HepG2 (cell line): ENCODE data around the gene BRCA2. TPM values are rescaled to one million over a fixed set of nuclear protein-coding genes. Genes with fewer than 3 reads are reported as not detected.
A peak's percentile ranks its signal among the peaks of the same experiment; 100 is the strongest.

ENCODE experiments used
- AHR ChIP-seq: IDR thresholded peaks from 2 replicates; pipeline ENCODE4 v1.6.1; 2018; ENCODE audit warnings: missing genetic modification reagents, missing compliant biosample characterization
- ATAD3A ChIP-seq: sonication (generic); formaldehyde crosslinking; IDR thresholded peaks from 2 replicates; pipeline ENCODE4 v1.4.0; 2020; ENCODE audit warnings: missing genetic modification reagents
- BHLHE40 ChIP-seq: IDR thresholded peaks from 2 replicates; pipeline ENCODE4 v1.6.1; 2011; ENCODE audit warnings: low read length, improper control_type of control experiment
- ESRRA ChIP-seq: sonication (generic); formaldehyde crosslinking; IDR thresholded peaks from 2 replicates; pipeline ENCODE4 v1.5.1; 2020; ENCODE audit warnings: mild to moderate bottlenecking, low read depth, missing genetic modification reagents
- KAT8 ChIP-seq: IDR thresholded peaks from 2 replicates; pipeline ENCODE4 v1.6.1; 2016; ENCODE audit warnings: missing genetic modification reagents, missing compliant biosample characterization
- MTF1 ChIP-seq: sonication (generic); formaldehyde crosslinking; IDR thresholded peaks from 2 replicates; pipeline ENCODE4 v1.5.0; 2020; ENCODE audit warnings: missing genetic modification reagents
- NFE2 ChIP-seq: sonication (generic); formaldehyde crosslinking; IDR thresholded peaks from 2 replicates; pipeline ENCODE4 v1.4.0; 2020; ENCODE audit warnings: missing genetic modification reagents
- PCBP1 ChIP-seq: fragments of 200-400 bp; formaldehyde crosslinking; IDR thresholded peaks from 2 replicates; pipeline ENCODE4 v1.6.1; 2017; ENCODE audit warnings: mild to moderate bottlenecking, low read depth, low read length, borderline replicate concordance
- POLR2A ChIP-seq, 2 experiments: IDR thresholded peaks; 2 replicates each; pipeline ENCODE4 v1.6.1; 2011; ENCODE audit warnings: low read depth in 2 of 2, low read length in 2 of 2, mild to moderate bottlenecking in 1 of 2, moderate library complexity in 1 of 2; ENCODE audit not compliant: insufficient read depth in 1 of 2
- SALL1 ChIP-seq: sonication (generic); formaldehyde crosslinking; IDR thresholded peaks from 2 replicates; pipeline ENCODE4 v1.8.0; 2022; ENCODE audit warnings: mild to moderate bottlenecking, missing genetic modification reagents
- SMARCC2 ChIP-seq: fragments of 450-650 bp; IDR thresholded peaks from 2 replicates; pipeline ENCODE4 v1.6.1; 2017; ENCODE audit warnings: antibody characterized with exemption, mild to moderate bottlenecking
- SMYD3 ChIP-seq: sonication (generic); formaldehyde crosslinking; IDR thresholded peaks from 2 replicates; pipeline ENCODE4 v1.8.1; 2023; ENCODE audit warnings: mild to moderate bottlenecking, missing genetic modification reagents
- SNRNP70 ChIP-seq: fragments of 200-400 bp; formaldehyde crosslinking; IDR thresholded peaks from 2 replicates; pipeline ENCODE4 v1.6.1; 2017; ENCODE audit warnings: mild to moderate bottlenecking, low read depth, low read length, moderate library complexity
- SPEN ChIP-seq: sonication (generic); formaldehyde crosslinking; IDR thresholded peaks from 2 replicates; pipeline ENCODE4 v1.5.1; 2020; ENCODE audit warnings: low read depth, mild to moderate bottlenecking, missing genetic modification reagents
- ZKSCAN1 ChIP-seq: fragments of 150-350 bp; IDR thresholded peaks from 2 replicates; pipeline ENCODE4 v1.6.1; 2014; ENCODE audit warnings: low read length
- ZNF234 ChIP-seq: sonication (generic); formaldehyde crosslinking; conservative IDR thresholded peaks from 2 replicates; pipeline ENCODE4 v1.5.1; 2020; ENCODE audit warnings: mild to moderate bottlenecking, missing genetic modification reagents
- ZNF253 ChIP-seq: sonication (generic); formaldehyde crosslinking; IDR thresholded peaks from 2 replicates; pipeline ENCODE4 v1.8.0; 2022; ENCODE audit warnings: mild to moderate bottlenecking, missing genetic modification reagents, borderline replicate concordance
- ZNF546 ChIP-seq: sonication (generic); formaldehyde crosslinking; conservative IDR thresholded peaks from 2 replicates; pipeline ENCODE4 v1.8.1; 2023; ENCODE audit warnings: mild to moderate bottlenecking, missing genetic modification reagents
- ZNF83 ChIP-seq: sonication (generic); formaldehyde crosslinking; IDR thresholded peaks from 2 replicates; pipeline ENCODE4 v1.4.0; 2020; ENCODE audit warnings: missing genetic modification reagents, mild to moderate bottlenecking, borderline replicate concordance
- ZSCAN31 ChIP-seq: sonication (generic); formaldehyde crosslinking; IDR thresholded peaks from 2 replicates; pipeline ENCODE4 v1.5.0; 2020; ENCODE audit warnings: low read depth, mild to moderate bottlenecking, missing genetic modification reagents
- ZZZ3 ChIP-seq: sonication (generic); formaldehyde crosslinking; IDR thresholded peaks from 2 replicates; pipeline ENCODE4 v1.4.0; 2020; ENCODE audit warnings: missing genetic modification reagents, mild to moderate bottlenecking, borderline replicate concordance
- polyA plus RNA-seq, 8 experiments: library from polyadenylated mRNA; depleted of rRNA in 3 of 8; stranded (reverse) in 7 of 8; unstranded in 1 of 8; fragments of >200 nt; fragmentation: Illumina TruSeq in 4 of 8; extraction: Trizol in 4 of 8; gene quantifications; 2 replicates each; pipeline versions ENCODE4 v1.2.1 to v1.2.3, GENCODE V29; 2011 to 2016; ENCODE audit warnings: low read depth in 4 of 8, missing spikeins in 1 of 8, mixed read lengths in 1 of 8; ENCODE audit not compliant: insufficient read depth in 1 of 8
- total RNA-seq, 5 experiments: library from RNA; depleted of rRNA; stranded (reverse); fragments of >200 nt; fragmentation: Illumina TruSeq; extraction: Trizol; gene quantifications; 2 replicates each; pipeline ENCODE4 v1.2.3, GENCODE V29; 2016; ENCODE audit warnings: low read depth in 1 of 5
- TF ChIP-seq, protein P1 (sequence below): sonication (generic); formaldehyde crosslinking; IDR thresholded peaks from 2 replicates; pipeline ENCODE4 v1.5.1; 2020; ENCODE audit warnings: mild to moderate bottlenecking, missing genetic modification reagents
- TF ChIP-seq, protein P2 (sequence below), 2 experiments: sonication (generic) in 1 of 2; formaldehyde crosslinking in 1 of 2; IDR thresholded peaks; 2 replicates each; pipeline versions ENCODE4 v1.4.0 to v1.6.1; 2016 to 2020; ENCODE audit warnings: borderline replicate concordance in 1 of 2, low read depth in 1 of 2, mild to moderate bottlenecking in 1 of 2, missing genetic modification reagents in 1 of 2
- TF ChIP-seq, protein P3 (sequence below): sonication (generic); formaldehyde crosslinking; IDR thresholded peaks from 2 replicates; pipeline ENCODE4 v1.8.1; 2023; ENCODE audit warnings: missing genetic modification reagents, mild to moderate bottlenecking, borderline replicate concordance

Gene BRCA2
- total and polyA plus RNA-seq, 2 of the 13 experiments (the other 11 are each of a cell fraction or from before 2014, with no cell fraction given): 3.1 to 24.6 TPM

DNA sequence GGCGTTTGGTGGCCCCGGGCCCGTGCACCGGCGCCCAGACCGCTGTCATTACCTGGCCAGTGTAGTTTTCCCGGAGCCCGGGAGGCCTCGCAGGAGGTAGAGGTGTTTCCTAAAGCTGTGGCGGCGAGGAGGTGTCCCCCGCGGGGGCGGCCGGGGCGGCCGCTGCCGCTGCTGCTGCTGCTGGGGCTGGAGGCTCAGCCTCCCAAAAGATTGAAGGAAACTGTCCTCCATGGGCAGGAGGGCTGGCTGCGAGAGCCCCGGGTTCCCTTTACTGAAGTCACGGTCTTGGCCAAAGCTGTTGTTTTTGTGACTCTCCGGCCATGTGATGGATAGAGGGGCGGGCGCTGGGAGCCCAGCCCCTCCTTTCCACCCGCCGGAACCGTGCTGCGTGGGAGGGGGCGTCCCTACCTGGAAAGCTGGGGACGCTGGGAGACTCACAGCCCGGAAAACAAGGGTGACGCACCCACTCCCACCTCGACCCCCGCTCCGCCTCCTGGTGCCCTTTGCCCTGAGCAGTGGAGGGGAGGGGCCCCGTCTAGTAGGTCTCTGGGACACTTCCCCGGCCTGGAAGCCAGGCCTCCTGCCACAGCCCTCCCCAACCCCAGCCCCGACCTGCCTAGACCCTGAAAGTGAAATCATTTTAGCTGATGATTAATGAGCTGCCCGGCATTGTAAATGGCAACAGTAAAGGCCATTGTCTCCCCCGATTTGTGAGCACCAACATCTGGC, 112.7 kb downstream of the BRCA2 start, which contains the start of gene N4BP2L1 (continued):
- TF ChIP-seq PCBP1 (peak; percentile 58; the same call in 1 of the 2 replicates), ZZZ3 (CRISPR knock-in tag) (no peak; the same call in 1 of the 2 replicates), AHR (CRISPR knock-in tag) (no peak), ATAD3A (CRISPR knock-in tag) (no peak), SALL1 (CRISPR knock-in tag) (peak; percentile 93), ESRRA (CRISPR knock-in tag) (no peak), BHLHE40 (0 out of 2 replicates have a peak, but pooled peaks have one; percentile 11), KAT8 (peak; percentile 86), ZNF234 (CRISPR knock-in tag) (no peak), ZKSCAN1 (0 out of 2 replicates have a peak, but pooled peaks have one; percentile 12), ZNF546 (CRISPR knock-in tag) (0 out of 2 replicates have a peak, but pooled peaks have one; percentile 22), NFE2 (no peak), SMYD3 (CRISPR knock-in tag) (peak; percentile 72), ZSCAN31 (no peak), SMARCC2 (no peak), POLR2A (IDR thresholded peaks at IDR 0.05; ENCODE audit: insufficient read depth in 1 of 2, low read depth in 2 of 2, low read length in 2 of 2) (peak; percentile 69 to 74), SPEN (peak; percentile 87), ZNF83 (CRISPR knock-in tag) (no peak), MTF1 (CRISPR knock-in tag) (no peak), ZNF253 (CRISPR knock-in tag) (no peak), SNRNP70 (no peak)
- TF ChIP-seq, protein P1, sequence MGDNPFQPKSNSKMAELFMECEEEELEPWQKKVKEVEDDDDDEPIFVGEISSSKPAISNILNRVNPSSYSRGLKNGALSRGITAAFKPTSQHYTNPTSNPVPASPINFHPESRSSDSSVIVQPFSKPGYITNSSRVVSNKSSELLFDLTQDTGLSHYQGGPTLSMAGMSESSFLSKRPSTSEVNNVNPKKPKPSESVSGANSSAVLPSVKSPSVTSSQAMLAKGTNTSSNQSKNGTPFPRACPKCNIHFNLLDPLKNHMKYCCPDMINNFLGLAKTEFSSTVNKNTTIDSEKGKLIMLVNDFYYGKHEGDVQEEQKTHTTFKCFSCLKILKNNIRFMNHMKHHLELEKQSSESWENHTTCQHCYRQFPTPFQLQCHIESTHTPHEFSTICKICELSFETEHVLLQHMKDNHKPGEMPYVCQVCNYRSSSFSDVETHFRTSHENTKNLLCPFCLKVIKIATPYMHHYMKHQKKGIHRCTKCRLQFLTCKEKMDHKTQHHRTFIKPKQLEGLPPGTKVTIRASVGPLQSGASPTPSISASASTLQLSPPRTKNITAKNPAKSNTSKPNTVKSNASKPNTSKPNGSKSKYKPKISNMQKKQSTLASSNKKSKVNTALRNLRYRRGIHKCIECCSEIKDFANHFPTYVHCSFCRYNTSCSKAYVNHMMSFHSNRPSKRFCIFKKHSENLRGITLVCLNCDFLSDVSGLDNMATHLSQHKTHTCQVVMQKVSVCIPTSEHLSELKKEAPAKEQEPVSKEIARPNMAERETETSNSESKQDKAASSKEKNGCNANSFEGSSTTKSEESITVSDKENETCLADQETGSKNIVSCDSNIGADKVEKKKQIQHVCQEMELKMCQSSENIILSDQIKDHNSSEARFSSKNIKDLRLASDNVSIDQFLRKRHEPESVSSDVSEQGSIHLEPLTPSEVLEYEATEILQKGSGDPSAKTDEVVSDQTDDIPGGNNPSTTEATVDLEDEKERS (CRISPR knock-in tag): no peak; the same call in 1 of the 2 replicates
- TF ChIP-seq, protein P2, sequence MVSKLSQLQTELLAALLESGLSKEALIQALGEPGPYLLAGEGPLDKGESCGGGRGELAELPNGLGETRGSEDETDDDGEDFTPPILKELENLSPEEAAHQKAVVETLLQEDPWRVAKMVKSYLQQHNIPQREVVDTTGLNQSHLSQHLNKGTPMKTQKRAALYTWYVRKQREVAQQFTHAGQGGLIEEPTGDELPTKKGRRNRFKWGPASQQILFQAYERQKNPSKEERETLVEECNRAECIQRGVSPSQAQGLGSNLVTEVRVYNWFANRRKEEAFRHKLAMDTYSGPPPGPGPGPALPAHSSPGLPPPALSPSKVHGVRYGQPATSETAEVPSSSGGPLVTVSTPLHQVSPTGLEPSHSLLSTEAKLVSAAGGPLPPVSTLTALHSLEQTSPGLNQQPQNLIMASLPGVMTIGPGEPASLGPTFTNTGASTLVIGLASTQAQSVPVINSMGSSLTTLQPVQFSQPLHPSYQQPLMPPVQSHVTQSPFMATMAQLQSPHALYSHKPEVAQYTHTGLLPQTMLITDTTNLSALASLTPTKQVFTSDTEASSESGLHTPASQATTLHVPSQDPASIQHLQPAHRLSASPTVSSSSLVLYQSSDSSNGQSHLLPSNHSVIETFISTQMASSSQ (IDR thresholded peaks at IDR 0.05; ENCODE audit: low read depth): peak; percentile 72
- TF ChIP-seq, protein P2 (CRISPR knock-in tag; IDR thresholded peaks at IDR 0.05; ENCODE audit: borderline replicate concordance): peak; percentile 87; the same call in 1 of the 2 replicates
- TF ChIP-seq, protein P3, sequence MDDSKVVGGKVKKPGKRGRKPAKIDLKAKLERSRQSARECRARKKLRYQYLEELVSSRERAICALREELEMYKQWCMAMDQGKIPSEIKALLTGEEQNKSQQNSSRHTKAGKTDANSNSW (CRISPR knock-in tag): no peak
